Brain pericyte (primary cell): Measurements from ENCODE around the gene CHRM5.
"Not testable (repeated sequence)": the region's sequence is repeated elsewhere in the genome, so short reads cannot be mapped to it uniquely, and the experiment has no call there.

Experiments used
- DNase-seq: peaks from one replicate; pipeline ENCODE4 v3.0.0-alpha.2; 2012; ENCODE audit warnings: low read depth, low spot score

The CHRM5 gene

GRCh38 chr15:33988384-33988783 lies 20.1 kb downstream of the CHRM5 start:
- DNase-seq, result no peak

- no peak for DNase-seq
These were observed 25.8 kb downstream of the CHRM5 start for GRCh38 chr15:33994005-33994615.

- DNase-seq, result not testable (repeated sequence)
These were observed 27.4 kb downstream of the CHRM5 start for GRCh38 chr15:33995666-33996065.

GRCh38 chr15:34001536-34001935 lies 33.2 kb downstream of the CHRM5 start:
- DNase-seq, result no peak

- DNase-seq, result no peak
These were observed 38.1 kb downstream of the CHRM5 start for GRCh38 chr15:34006381-34006780.

- no peak for DNase-seq
These were observed 41.4 kb downstream of the CHRM5 start for GRCh38 chr15:34009656-34010055.

- DNase-seq, result no peak
These were observed 42.6 kb downstream of the CHRM5 start for GRCh38 chr15:34010921-34011320.

GRCh38 chr15:34011481-34011880 lies 43.2 kb downstream of the CHRM5 start:
- no peak for DNase-seq

- no peak for DNase-seq
These were observed 44.2 kb downstream of the CHRM5 start for GRCh38 chr15:34012461-34013028.

- DNase-seq, result no peak
These were observed 45.4 kb downstream of the CHRM5 start for GRCh38 chr15:34013746-34014145.

GRCh38 chr15:34014556-34014955 lies 46.3 kb downstream of the CHRM5 start:
- DNase-seq, result no peak

GRCh38 chr15:34018021-34018645 lies 49.8 kb downstream of the CHRM5 start:
- no peak for DNase-seq

GRCh38 chr15:34018738-34019137 lies 50.4 kb downstream of the CHRM5 start:
- DNase-seq, result not testable (repeated sequence)

- DNase-seq, result no peak
These were observed 51.2 kb downstream of the CHRM5 start for GRCh38 chr15:34019369-34019990.

- DNase-seq, result no peak
These were observed 55.6 kb downstream of the CHRM5 start for GRCh38 chr15:34023907-34024306.

- no peak for DNase-seq
These were observed 57.0 kb downstream of the CHRM5 start for GRCh38 chr15:34025252-34025651.

GRCh38 chr15:34027606-34028005 lies 59.3 kb downstream of the CHRM5 start:
- DNase-seq, result no peak

- no peak for DNase-seq
These were observed 63.9 kb downstream of the CHRM5 start for GRCh38 chr15:34031987-34032760.

- DNase-seq, result no peak
These were observed 70.0 kb downstream of the CHRM5 start for GRCh38 chr15:34038023-34038870.

GRCh38 chr15:34038871-34039789 lies 70.8 kb downstream of the CHRM5 start, which contains the start of gene AVEN:
Gene AVEN, minus strand, starts transcription at chr15:34039204. Its CDS starts 158 bp downstream, at chr15:34039046.
- DNase-seq, result no peak
